OCI-LY1 (cell line): ENCODE results near the gene TJP3.

ENCODE experiments used
- H2AFZ ChIP-seq: fragments of 200-600 bp; sonication (generic), shearing (Covaris generic); 2 replicates; pipeline ENCODE4 v1.6.0; 2014; ENCODE audit warnings: antibody characterized with exemption, mild to moderate bottlenecking, low read length
- H3F3A ChIP-seq: fragments of 200-600 bp; sonication (generic), shearing (Covaris generic); 2 replicates; pipeline ENCODE4 v1.6.0; 2014; ENCODE audit warnings: mild to moderate bottlenecking, antibody characterized with exemption, low read length, moderate library complexity; ENCODE audit not compliant: insufficient read depth
- H3K27ac ChIP-seq: fragments of 200-600 bp; sonication (generic); 2 replicates; pipeline ENCODE4 v1.5.1; 2014; ENCODE audit warnings: low read length, mixed run types, mild to moderate bottlenecking, low read depth; ENCODE audit not compliant: poor library complexity, severe bottlenecking
- H3K27me3 ChIP-seq: fragments of 200-600 bp; sonication (generic); 2 replicates; pipeline ENCODE4 v1.6.0; 2014; ENCODE audit warnings: antibody characterized with exemption, mild to moderate bottlenecking, low read length, moderate library complexity; ENCODE audit not compliant: insufficient read depth
- H3K36me3 ChIP-seq: fragments of 200-600 bp; sonication (generic); 2 replicates; pipeline ENCODE4 v1.6.1; 2014; ENCODE audit warnings: mild to moderate bottlenecking, antibody characterized with exemption, low read length, moderate library complexity, mixed read lengths; ENCODE audit not compliant: insufficient read depth
- H3K4me1 ChIP-seq: fragments of 200-600 bp; sonication (generic); 2 replicates; pipeline ENCODE4 v1.5.1; 2014; ENCODE audit warnings: mild to moderate bottlenecking, low read length, moderate library complexity; ENCODE audit not compliant: insufficient read depth, severe bottlenecking
- H3K4me2 ChIP-seq: fragments of 200-600 bp; sonication (generic), shearing (Covaris generic); 2 replicates; pipeline ENCODE4 v1.6.1; 2014; ENCODE audit warnings: low read length
- H3K4me3 ChIP-seq: fragments of 200-600 bp; sonication (generic); 2 replicates; pipeline ENCODE4 v1.5.1; 2014; ENCODE audit warnings: low read length, low read depth, mild to moderate bottlenecking, mixed read lengths; ENCODE audit not compliant: poor library complexity, severe bottlenecking
- H3K79me2 ChIP-seq: fragments of 200-600 bp; shearing (Covaris generic); 2 replicates; pipeline ENCODE4 v1.6.1; 2016; ENCODE audit warnings: mixed run types, low read length, mixed read lengths; ENCODE audit not compliant: insufficient read depth
- H3K9ac ChIP-seq: fragments of 200-600 bp; sonication (generic), shearing (Covaris generic); 2 replicates; pipeline ENCODE4 v1.6.1; 2014; ENCODE audit warnings: mild to moderate bottlenecking, low read length, mixed read lengths
- H3K9me2 ChIP-seq: fragments of 200-600 bp; sonication (generic), shearing (Covaris generic); 2 replicates; pipeline ENCODE4 v1.6.1; 2014; ENCODE audit warnings: low read depth, mild to moderate bottlenecking, low read length, mixed read lengths
- H3K9me3 ChIP-seq: fragments of 200-600 bp; shearing (Covaris generic); 2 replicates; pipeline ENCODE4 v1.6.1; 2014; ENCODE audit warnings: low read length, mixed read lengths
- H4K20me1 ChIP-seq: fragments of 200-600 bp; sonication (generic), shearing (Covaris generic); 2 replicates; pipeline ENCODE4 v1.6.0; 2016; ENCODE audit warnings: mild to moderate bottlenecking, low read length; ENCODE audit not compliant: insufficient read depth
- EZH2 ChIP-seq: fragments of 200-600 bp; sonication (generic), shearing (Covaris generic); IDR thresholded peaks from 2 replicates; pipeline ENCODE4 v1.8.0; 2017; ENCODE audit warnings: borderline replicate concordance, mixed run types, mild to moderate bottlenecking, antibody characterized with exemption, low read length, moderate library complexity, mixed read lengths
- TF ChIP-seq, protein P1 (sequence below): fragments of 200-600 bp; sonication (generic), shearing (Covaris generic); IDR thresholded peaks from 2 replicates; pipeline ENCODE4 v1.5.1; 2017; ENCODE audit warnings: mild to moderate bottlenecking, antibody characterized with exemption, low read length, moderate library complexity, mixed read lengths

Gene TJP3

DNA sequence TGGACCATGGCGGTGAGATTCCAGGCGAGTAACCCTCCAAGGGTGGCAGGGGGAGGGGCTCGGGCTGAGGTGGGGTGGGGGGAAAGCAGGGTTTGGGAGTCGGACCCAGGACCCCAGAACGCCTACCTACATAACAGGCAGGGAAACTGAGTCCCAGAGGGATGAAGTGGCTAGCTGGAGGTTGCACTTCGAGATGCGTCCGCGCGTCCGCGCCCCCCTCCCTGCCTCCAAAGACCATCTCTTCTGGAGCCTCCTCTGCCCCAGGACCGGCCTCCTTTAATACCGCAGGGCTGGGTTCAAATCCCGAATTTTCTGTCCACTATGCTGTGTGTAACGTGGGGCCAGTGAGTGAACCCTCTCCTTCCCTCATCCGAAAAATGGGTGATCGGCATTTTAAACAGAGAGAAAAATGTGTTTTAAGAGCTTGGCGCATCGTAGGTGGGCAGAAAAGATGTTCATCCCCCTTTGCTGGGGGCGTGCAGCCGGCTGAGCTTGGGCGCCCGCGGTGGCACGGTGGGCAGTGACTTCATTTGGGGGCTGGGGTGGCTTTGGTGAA lies 13.8 kb downstream of the TJP3 start:
- H3K36me3 ChIP-seq = no peaks in the 10 kb centered on the region
- H3K4me2 ChIP-seq = no peak overlapping the region
- peaks cover 4% of the 10 kb centered on the region; the same call in 1 of the 2 replicates for H3K27me3 ChIP-seq
- H3K79me2 ChIP-seq = no peaks in the 10 kb centered on the region
- no peaks in the 10 kb centered on the region for H3F3A ChIP-seq
- no peak overlapping the region for H3K9ac ChIP-seq
- H4K20me1 ChIP-seq = no peaks in the 10 kb centered on the region
- TF ChIP-seq EZH2 = no peak
- TF ChIP-seq, protein P1, sequence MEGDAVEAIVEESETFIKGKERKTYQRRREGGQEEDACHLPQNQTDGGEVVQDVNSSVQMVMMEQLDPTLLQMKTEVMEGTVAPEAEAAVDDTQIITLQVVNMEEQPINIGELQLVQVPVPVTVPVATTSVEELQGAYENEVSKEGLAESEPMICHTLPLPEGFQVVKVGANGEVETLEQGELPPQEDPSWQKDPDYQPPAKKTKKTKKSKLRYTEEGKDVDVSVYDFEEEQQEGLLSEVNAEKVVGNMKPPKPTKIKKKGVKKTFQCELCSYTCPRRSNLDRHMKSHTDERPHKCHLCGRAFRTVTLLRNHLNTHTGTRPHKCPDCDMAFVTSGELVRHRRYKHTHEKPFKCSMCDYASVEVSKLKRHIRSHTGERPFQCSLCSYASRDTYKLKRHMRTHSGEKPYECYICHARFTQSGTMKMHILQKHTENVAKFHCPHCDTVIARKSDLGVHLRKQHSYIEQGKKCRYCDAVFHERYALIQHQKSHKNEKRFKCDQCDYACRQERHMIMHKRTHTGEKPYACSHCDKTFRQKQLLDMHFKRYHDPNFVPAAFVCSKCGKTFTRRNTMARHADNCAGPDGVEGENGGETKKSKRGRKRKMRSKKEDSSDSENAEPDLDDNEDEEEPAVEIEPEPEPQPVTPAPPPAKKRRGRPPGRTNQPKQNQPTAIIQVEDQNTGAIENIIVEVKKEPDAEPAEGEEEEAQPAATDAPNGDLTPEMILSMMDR = no peak
- H3K4me1 ChIP-seq = peaks cover 3% of the 10 kb centered on the region
- no peak overlapping the region for H3K4me3 ChIP-seq
- H3K27ac ChIP-seq = no peak overlapping the region
- no peak overlapping the region for H2AFZ ChIP-seq
- H3K9me3 ChIP-seq = no peaks in the 10 kb centered on the region
- no peaks in the 10 kb centered on the region for H3K9me2 ChIP-seq

DNA sequence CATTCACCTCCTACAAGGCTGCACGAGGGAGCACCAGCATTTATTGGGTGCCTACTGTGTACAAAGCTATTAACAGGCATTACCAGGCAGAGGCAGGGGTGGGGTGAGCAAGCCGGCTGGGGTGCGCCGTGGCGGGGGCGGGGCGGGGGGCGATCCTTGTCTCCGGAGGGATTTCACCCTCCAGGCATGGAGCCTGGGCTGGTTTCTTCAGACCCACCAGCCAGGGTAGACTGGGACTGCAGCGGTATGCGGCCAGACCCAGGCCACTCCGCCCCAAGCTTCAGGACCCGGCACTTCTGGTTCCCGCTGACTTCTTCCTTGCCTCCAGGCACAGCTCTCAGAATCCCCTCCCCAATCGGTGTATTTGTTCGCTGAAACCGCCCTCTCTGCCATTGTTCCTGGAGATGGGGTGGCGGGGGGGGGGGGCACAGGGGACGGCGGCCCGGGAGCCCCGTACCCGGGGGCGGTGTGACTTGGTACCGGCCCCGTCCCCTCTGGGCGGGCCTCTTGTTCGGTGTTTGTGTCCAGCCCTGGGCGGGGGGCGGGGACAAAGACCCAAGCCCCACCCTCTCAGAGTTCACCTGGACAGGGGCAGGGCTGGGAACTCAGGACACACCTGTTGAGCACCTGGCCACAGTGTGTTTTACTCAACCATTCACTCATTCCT lies 14.4 kb downstream of the TJP3 start:
- no peak overlapping the region for H2AFZ ChIP-seq
- H4K20me1 ChIP-seq = no peaks in the 10 kb centered on the region
- H3K27me3 ChIP-seq = peaks cover 4% of the 10 kb centered on the region; the same call in 1 of the 2 replicates
- no peaks in the 10 kb centered on the region for H3K9me2 ChIP-seq
- no peak overlapping the region for H3K27ac ChIP-seq
- no peaks in the 10 kb centered on the region for H3K79me2 ChIP-seq
- no peaks in the 10 kb centered on the region for H3K36me3 ChIP-seq
- H3F3A ChIP-seq = no peaks in the 10 kb centered on the region
- H3K4me2 ChIP-seq = no peak overlapping the region
- H3K9me3 ChIP-seq = no peaks in the 10 kb centered on the region
- no peak overlapping the region for H3K9ac ChIP-seq
- no peak overlapping the region for H3K4me3 ChIP-seq
- TF ChIP-seq, protein P1 = no peak
- no peak for TF ChIP-seq EZH2
- peaks cover 3% of the 10 kb centered on the region for H3K4me1 ChIP-seq

DNA sequence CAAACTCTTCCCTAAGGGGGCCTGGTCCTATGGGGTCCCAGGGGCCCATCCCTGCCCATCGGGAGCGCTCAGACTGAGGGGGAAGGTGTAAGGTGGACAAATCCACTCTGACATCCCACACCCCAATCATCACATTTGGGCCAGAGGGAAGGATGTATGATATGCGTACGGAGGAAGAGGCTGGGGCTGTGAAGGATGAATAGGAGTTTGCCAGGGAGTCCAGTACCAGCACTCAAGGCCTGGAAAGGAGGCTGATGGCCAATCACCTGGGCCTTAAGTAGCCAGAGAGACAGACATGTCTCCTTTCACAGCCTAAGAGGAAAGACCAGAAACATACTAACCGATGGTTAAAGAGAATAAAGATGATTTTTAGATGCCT lies 14.9 kb downstream of the TJP3 start:
- H3K79me2 ChIP-seq = no peaks in the 10 kb centered on the region
- H3K9me3 ChIP-seq = no peaks in the 10 kb centered on the region
- no peak overlapping the region for H3K27ac ChIP-seq
- no peak for TF ChIP-seq EZH2
- TF ChIP-seq, protein P1 = no peak
- H4K20me1 ChIP-seq = no peaks in the 10 kb centered on the region
- no peak overlapping the region for H3K4me3 ChIP-seq
- peaks cover 3% of the 10 kb centered on the region for H3K4me1 ChIP-seq
- no peaks in the 10 kb centered on the region for H3F3A ChIP-seq
- no peak overlapping the region for H3K9ac ChIP-seq
- no peak overlapping the region for H2AFZ ChIP-seq
- no peak overlapping the region for H3K4me2 ChIP-seq
- H3K36me3 ChIP-seq = no peaks in the 10 kb centered on the region
- peaks cover 4% of the 10 kb centered on the region; the same call in 1 of the 2 replicates for H3K27me3 ChIP-seq
- no peaks in the 10 kb centered on the region for H3K9me2 ChIP-seq
